ENCODE measurements around the gene ATG14.
"Not testable (repeated sequence)": the region's sequence is repeated elsewhere in the genome, so short reads cannot be mapped to it uniquely, and the experiment has no call there.

Gene ATG14

DNA sequence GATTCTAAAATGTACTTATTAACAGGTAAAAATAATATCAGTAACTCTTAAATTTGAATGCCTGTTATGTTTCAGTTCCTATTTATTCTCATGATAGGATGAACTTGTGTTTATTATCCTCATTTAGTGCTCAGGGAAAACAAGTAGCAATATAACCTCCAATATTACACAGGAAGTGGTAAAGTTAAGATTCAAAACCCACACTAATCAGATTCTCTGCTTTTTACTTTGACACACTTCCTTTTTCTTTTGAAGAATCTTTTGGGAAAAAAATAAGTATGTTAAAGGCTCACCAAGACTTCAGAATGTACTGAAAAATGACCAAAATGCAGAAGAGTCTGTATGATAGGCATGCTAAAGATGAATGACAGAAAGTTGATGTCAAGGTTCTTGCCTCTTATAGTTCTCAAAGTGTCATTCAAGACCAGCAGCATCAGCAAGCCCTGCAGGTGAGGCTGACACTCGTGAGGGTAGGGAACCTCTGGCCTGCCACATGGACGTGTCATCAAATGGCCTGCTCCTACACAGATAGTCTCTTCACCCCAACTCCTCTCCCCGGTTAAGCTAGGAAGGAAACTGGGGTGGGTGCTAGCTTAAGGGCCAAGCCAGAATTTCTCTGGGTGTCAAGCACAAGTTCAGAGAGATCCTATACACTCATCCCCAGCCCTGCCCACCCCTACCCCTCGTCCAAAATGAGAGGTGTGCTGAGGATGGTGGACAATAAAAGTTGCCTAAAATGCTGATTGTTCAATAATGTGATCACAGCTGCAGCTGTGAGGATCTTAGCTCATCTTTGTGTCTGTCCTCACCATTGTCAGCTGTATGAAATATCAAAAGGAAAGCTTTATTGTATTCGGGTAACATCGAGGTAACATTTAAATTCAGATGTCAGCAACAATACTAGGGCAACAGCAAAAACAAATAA is 22.5 kb upstream of the ATG14 start:
- no peak for DNase-seq (ENCODE audit: low read depth, low spot score)

DNA sequence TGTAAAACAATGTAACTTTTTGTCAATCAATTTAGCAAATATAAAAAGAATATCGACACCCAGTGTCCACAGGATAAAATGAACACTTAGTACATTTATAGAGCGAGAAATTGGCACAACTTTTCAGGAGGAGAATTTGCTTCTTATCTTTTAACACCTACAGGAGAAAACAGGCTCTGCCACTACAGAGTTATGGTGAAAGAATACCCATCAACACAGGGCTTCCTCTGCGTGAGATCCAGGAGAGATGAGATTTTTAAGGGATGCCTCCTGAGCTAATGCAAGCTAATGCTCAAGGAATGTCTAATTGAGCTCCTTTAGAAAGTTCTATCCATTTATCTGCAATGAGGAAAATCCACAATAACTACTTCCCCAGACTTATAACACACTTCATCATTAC is 21.0 kb upstream of the ATG14 start:
- no peak for DNase-seq (ENCODE audit: low read depth, low spot score)

DNA sequence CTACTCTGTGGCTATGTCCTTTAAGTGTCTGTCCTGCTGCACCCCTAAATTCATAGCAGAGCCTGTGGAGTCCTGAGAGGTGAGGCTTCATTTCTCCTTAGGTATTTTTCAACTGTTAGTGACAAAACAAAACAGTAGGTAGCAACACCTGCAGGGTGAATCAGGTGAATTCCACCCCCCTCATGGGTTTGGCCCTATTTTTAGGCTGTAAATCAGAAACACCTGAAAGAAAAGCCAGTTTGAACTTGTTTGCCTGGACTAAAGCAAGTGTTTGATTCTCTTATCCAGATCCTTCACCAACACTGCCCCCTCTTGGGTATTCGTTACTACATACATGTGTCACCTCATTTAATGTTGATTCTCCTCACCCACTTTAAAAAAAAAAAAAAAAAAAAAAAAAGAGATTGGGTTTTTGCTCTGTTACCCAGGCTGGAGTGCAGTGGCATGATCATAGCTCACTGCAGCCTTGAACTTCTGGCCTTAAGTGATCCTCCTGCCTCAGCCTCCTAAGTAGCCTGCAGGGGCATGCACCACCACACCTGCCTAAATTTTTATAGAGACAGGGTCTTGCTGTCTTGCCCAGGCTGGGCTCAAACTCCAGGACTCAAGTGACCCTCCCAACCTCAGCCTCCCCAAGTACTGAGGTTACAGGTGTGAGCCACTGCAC is 18.5 kb upstream of the ATG14 start:
- peak; percentile 44 for DNase-seq (ENCODE audit: low read depth, low spot score)

DNA sequence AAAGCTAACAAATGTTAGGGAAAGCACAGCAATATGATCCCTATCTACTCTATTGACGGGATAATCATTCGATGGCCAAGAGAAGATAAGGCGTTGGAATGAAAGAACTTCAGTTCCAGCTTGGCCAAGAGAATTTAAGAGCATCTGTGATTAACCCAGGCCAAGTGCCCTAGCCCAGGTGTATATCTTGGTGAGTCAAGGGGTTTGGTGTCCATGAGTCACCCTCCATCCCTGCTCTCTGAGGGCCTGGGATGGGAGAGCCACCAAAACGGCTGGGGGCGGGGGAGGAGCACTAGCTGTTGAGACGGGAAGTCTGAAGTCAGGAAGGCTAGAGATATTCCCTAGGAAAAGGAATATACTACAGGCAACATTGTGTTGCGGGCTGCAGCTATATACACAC is 15.8 kb upstream of the ATG14 start:
- peak; percentile 31 for DNase-seq (ENCODE audit: low read depth, low spot score)

DNA sequence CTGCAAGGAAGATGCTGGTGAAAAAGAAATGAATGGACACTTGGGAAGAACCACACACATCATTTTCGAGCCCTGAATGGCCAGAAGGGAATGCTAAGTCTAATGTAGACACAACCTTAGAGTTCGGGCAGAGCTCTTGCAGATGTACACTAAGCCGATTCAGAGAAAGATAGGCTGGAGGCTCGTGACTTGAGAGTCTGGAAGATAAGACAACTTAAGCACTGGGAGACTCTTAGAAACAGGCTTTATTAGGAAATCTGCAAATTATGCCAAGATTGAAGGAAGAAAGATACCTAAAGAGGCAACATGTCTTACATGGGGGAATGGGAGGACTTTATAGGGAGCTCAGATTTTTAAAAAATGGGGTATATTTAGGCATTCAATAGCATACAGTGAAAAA is 15.3 kb upstream of the ATG14 start:
- no peak for DNase-seq (ENCODE audit: low read depth, low spot score)

DNA sequence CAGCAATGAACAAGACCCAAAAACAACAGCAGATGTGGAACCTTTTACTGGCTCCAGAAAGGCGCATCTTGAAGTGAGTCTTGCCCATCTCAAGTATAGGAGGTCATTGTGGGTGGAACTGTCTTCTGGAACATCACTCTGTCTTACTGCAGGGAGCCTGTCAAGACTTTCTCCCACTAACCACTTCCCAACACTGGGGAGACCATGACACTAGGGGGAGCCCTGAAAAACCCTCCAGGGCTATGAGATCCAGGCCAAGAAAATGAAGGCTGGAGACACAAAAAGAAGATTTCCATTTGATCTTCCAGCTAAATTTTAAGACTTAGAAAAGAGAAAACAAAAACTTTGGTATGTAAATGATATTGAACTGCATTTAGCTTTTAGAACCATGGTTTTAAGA is 13.5 kb upstream of the ATG14 start:
- no peak for DNase-seq (ENCODE audit: low read depth, low spot score)

DNA sequence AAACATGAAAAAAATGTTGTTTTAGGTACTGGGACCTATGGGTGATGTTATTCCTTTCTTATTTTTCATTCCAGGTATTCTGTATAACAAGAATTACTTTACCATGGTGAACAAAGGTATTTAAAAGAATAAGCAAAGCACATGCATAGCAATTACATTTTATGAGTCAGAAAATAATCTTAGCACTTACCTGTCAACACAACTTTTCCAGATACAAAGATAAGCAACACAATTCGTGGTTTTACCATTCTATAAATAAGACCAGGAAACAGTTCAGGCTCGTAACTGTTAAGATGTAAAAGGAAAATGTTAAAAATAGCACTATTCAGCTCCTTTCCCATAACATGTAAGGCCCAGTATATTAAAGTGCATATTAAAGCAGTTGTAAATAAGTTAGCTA is 12.3 kb upstream of the ATG14 start:
- no peak for DNase-seq (ENCODE audit: low read depth, low spot score)

DNA sequence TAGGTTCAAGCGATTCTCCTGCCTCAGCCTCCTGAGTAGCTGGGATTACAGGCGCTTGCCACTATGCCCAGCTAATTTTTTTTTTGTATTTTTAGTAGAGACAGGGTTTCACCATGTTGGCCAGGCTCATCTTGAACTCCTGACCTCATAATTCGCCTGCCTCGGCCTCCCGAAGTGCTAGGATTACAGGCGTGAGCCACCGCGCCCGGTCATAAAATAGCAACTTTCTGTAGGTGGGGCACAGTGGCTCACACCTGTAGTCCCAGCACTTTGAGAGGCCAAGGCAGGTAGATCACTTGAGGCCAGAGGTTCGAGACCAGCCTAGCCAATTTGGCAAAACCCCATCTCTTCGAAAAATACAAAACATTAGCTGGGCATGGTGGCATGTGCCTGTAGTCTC is 10.7 kb upstream of the ATG14 start:
- DNase-seq (ENCODE audit: low read depth, low spot score): not testable (repeated sequence)

DNA sequence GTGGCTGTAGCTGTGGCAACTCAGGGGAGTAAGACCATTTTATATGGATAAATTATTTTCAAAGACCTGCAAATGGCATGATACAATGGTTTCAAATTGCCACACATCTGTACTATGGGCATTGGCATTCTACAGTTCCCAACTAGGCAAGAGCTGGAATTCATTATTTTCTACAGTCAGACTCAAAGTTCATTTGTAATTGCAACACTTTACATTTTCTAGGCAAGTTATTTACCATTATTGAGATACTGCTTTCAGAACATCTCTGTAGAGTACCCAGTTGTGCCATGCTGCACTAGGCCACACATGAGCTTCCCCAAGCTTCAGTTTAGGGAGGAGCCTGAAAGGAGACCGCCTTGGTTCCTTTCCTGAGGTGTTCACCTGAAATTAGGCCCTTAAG is 8.0 kb upstream of the ATG14 start:
- no peak for DNase-seq (ENCODE audit: low read depth, low spot score)

DNA sequence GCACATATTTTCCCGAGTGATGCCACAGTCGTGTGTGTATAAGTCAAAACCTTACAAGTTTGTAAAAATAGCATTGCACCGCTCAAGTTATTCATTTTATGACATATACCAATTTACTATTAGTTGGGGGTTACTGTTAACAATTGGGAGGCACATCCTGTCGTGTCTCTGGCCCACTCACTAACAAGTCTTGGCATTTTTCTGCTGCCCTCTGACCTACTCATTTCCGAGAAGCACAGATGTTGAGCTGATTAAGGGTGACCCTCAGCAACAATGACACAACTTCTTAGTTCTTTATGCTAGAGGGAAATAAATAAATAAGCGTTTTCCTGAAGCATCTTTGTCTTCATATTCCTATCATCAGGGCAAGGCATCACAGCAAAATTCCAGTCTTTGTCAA is 6.8 kb upstream of the ATG14 start:
- no peak for DNase-seq (ENCODE audit: low read depth, low spot score)

DNA sequence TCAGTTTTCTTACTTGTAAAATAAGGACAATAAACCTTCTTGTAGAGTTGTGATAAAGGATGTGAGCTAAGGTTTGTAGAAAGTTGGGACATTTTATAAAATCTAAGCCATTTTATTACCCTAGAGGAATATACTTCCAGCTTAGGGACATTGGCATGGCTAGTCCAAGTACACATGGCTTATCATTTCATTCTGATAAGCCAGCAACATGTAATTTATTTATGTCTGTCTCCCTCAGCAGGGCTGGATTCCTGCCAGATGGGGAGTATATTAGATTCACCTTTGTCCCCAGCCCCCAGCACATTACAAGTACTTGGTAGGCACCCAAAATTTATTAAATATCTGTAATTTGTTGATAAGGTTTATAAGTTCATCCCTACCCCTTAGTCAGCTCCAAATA is 6.3 kb upstream of the ATG14 start:
- no peak for DNase-seq (ENCODE audit: low read depth, low spot score)

DNA sequence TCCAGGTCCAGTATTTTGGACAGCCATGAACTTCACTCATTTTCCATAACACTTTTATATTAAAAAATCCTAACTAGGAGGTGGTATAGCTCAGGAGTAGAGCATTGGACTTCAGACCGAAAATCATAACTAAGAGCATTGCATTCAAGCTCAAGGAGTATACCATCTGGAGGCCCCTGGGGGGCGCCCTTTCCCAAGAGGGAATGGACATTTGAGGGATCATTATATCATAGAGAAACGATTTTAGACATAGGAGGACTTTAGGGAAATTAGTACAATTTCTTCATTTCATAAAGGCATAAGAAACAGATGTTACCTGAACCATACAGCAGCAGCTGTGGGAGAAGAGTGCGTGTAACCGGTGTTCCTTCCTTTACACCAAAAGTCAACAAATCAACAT is 5.2 kb upstream of the ATG14 start:
- no peak for DNase-seq (ENCODE audit: low read depth, low spot score)

DNA sequence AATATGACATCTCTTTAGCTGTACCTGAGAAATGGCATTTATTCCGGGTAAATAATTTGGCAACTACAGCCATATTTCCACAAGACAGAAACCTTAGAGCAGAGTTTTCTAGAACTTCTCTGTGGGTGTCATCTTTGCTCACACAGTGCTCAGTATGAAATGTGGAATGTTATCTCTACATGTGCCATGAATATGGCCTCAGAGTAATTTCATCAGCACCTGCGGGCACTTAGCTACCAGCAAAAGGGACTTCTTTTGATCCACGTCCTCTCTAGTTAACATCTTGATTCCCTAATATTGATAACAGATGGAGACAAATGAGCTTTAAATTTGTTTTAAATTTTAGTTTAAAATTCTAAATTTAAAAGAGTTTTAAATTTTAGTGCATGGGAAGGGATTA is 2.9 kb upstream of the ATG14 start:
- DNase-seq (ENCODE audit: low read depth, low spot score): no peak

DNA sequence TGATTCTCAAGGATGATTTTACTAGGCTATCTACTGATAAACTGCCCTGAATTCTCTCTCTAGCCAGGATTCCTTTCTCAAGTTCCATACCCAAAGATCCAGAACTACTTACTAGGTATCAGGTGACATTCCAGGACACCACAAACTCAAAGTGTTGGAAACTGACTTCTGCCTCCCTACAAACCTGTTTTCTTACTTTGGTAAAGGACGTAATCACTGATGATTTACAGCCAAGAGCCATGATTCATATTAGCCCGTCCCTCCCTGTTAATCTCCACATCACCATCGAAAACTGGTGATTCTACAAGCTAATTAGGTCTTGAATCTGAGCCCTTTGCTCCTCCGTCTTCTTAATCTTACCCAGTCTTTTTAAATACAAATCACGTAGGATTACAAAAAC is 1.0 kb upstream of the ATG14 start:
- DNase-seq (ENCODE audit: low read depth, low spot score): no peak

DNA sequence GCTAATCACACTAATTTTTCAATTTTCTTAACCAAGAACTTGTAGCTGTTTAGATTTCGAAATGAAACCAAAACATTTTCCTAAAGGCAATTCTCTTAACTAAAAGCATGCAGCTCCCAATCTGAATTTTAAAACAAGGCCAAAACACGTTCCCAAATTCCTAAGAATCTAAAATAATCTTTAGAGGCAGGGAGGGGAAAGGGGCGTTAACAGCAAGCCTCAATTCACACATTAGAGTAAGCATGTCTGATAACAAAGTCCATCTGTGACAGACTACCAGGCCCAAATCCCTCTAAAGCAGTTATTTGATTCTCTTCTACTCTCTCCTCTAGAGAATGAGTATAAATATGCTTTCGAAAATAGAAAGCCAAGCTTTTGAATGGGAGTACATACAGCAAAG is 754 bp downstream of the ATG14 start:
- no peak for DNase-seq (ENCODE audit: low read depth, low spot score)

DNA sequence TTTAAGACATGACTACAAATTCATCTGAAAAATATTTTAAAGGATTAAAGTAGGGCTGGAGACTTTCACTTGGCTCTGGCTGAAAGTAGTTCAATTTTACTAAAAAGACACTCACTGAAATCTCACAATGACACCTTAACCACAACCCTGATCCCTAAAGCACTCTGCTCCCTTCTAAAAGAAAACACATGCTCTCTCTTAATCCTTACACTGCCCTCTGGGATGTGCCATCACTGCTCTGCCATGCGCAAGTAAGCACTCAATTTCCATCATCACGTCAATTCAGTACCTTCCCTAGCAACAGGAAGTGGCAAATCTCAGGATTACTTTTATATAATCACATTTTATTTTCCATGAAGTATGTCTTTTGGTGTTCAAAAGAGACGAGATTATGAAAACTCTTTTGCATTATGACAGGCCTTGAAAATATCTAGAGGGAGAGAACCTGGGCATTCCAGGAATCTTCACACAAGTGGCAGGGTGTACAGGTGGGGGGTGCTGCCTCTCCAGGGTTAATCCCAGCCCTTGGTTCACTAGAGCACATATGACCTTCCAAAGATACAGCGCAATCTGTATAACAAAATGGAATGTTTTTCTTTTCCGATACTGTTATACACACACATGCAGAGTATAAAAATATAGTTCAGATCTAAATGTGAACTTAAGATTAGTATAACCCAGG is 7.3 kb downstream of the ATG14 start:
- DNase-seq (ENCODE audit: low read depth, low spot score): no peak

DNA sequence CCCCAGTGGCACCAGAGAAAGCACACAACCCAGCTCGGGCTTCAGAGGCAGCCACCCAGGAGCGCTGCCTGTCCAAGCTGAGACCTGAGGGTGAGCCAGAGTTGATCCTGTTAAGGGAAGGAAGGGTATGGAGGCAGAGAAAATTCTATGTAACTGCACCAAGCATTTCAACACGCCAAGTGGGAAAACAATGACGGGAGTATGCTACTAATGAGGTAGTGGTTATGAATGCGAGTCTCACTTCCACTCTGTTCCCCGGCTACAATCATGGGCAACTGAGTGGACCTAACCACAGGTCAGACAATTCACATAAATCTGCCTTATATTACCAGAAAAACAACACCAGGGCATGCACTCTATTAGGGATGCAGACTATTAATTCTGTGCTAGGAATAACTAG is 9.9 kb downstream of the ATG14 start:
- DNase-seq (ENCODE audit: low read depth, low spot score): no peak

DNA sequence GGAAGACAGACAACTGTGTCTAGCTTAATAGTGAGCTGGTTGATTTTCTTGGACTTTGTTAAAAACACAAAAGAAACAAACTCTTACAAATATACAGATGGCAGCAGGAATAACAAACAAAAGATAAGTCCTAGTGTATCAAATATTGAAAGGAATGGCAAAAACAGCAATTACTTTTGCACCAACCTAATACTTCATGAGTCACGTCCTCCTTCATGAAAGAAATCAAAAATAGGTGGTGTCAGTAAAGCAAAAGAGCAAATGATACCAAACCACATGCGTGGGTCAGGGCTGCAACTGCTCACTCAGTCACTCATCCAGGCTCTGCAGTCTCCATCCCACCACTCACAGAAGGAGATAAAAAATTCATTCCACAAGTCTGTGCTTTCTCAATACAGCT is 11.8 kb downstream of the ATG14 start:
- no peak for DNase-seq (ENCODE audit: low read depth, low spot score)

DNA sequence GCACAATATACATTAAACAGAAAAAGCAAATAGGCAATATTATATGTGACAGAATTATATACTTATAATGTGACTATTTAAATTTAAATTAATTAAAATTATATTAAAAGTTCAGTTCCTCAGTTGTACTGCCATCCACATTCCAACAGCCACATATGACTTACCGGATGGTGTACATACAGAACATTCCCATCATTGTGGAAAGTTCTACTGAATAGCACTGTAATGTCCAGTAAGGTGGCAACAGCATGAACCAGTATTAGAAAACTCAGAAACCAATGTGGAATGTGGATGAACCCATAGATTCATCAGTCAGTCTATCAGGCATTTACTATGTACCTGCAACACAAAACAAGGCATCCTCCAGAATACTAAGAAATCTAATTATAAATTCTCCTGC is 12.4 kb downstream of the ATG14 start:
- no peak for DNase-seq (ENCODE audit: low read depth, low spot score)

DNA sequence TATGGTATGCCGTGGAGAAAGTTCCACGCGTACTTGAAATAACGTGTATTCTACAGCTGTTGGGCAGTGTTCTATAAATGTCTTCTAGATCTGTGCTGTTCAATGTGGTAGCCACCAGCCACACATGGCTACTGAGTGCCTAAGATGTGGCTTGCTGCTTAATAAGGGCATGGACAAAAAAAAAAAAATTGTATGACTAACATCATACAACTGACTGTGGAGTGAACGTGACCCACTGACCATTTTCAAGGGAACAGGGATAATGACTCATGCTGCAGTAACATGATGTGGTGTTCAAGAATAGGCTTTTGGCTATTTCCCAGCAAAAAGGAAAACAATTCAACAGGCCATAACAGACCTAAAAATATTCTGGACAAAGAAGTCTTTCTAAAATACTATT is 13.0 kb downstream of the ATG14 start:
- no peak for DNase-seq (ENCODE audit: low read depth, low spot score)

DNA sequence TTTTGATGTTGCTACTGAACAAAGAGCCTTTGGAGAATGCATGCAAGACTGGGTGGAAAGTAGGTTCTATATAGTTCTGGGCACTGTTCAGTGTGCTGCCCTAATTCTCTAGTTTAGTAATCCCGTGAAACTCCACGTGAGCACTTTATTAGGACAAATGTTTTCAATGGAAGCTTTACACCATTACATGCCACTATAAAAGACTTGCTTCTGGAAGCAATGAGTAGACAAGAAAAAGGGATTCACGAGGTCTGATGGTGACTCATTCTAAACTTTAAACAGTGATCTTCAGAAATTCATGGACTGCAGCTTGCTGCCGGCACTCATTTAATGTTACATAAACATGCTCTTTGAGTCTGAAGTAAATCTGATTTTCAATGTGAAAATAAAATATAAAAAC is 22.3 kb downstream of the ATG14 start:
- DNase-seq (ENCODE audit: low read depth, low spot score): no peak

DNA sequence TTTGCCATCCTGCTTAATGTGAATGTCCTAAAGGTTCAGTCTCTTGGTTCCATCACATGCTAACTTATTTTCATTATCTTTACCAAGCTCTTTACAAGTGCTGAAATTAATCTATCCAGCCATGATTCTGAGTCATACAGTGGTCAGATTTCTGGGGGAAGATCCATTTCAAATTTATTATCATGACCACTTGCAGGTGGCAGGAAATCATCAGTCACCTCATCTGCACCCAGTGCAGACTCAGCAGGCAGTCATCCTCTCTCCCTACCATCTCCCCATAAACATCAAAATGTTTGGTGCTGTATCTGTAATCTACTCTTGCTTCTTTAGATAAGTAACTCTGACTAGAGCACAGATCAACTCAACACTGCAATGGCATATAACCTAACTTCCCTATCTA is 23.5 kb downstream of the ATG14 start:
- no peak for DNase-seq (ENCODE audit: low read depth, low spot score)

DNA sequence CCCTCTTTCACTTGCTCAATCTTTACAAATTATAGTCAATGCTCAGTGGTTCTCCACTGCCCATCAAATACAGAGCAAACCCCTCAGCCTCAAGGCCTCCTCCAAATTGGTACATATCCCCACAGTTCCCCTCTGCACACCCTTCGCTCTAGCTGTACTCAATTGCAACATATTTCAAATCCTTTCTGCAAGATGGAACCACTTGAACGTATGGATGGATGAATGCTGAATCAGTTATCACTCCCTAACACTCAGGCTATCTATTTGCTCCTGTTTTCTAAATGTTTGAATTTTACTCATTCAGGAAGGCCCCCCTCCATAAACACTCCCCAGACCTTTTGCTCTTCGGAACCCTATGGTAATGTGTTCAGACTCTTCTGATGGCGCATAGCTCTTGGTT is 24.5 kb downstream of the ATG14 start:
- DNase-seq (ENCODE audit: low read depth, low spot score): no peak
